GM12878 (cell line): Measurements from ENCODE around the gene DIABLO. TPM values are rescaled to one million over a fixed set of nuclear protein-coding genes. Genes with fewer than 3 reads are reported as not detected.

ENCODE experiments used
- ATAC-seq: fragments of 200-7000 bp; cut with Tn5 transposase; 3 replicates; pipeline ENCODE4 v1.9.1; 2020; ENCODE audit warnings: mild to moderate bottlenecking, moderate library complexity
- BruUV-seq: library from RNA; stranded (reverse); fragments of 400-500 nt; replicated peaks from 2 replicates; lab custom pipeline; 2021; lab: Mats Ljungman, UMichigan
- CTCF ChIA-PET: fragments of 300-600 bp; sonication (Branson Sonifier 250); formaldehyde crosslinking; extraction: SDS; loops from one replicate; lab custom pipeline; 2021; ENCODE audit warnings: inconsistent platforms; lab: Yijun Ruan, JAX
- POLR2A ChIA-PET: fragments of 350-600 bp; formaldehyde crosslinking; extraction: SDS; loops from one replicate; lab custom pipeline; 2021; ENCODE audit warnings: inconsistent platforms; lab: Charles Lee
- RAD21 ChIA-PET: fragments of 300-600 bp; sonication (Branson Sonifier 250); formaldehyde crosslinking; loops from one replicate; lab custom pipeline; 2023; ENCODE audit warnings: antibody characterized with exemption; ENCODE audit not compliant: unreplicated experiment; lab: Charles Lee
- SMC1A ChIA-PET: fragments of 300-600 bp; sonication (Branson Sonifier 250); formaldehyde crosslinking; loops from one replicate; lab custom pipeline; 2023; ENCODE audit not compliant: unreplicated experiment, uncharacterized antibody; lab: Charles Lee
- DNase-seq: peaks from one replicate; pipeline ENCODE4 v3.0.0-alpha.2; 2011; ENCODE audit warnings: low read depth, low spot score
- FAIRE-seq: peaks from 3 replicates; lab custom pipeline; 2011; peaks lifted over from hg19 to GRCh38; lab: Jason Lieb, UNC
- H2AFZ ChIP-seq: 2 replicates; pipeline ENCODE4 v1.6.0; 2011; ENCODE audit warnings: low read depth, low read length, control low read depth; ENCODE audit not compliant: control insufficient read depth
- H3K27ac ChIP-seq: 2 replicates; pipeline ENCODE4 v1.5.1; 2011; ENCODE audit warnings: control low read depth; ENCODE audit not compliant: control insufficient read depth, insufficient read depth
- H3K27me3 ChIP-seq, 2 experiments: replicated peaks in 1 of 2; 2 replicates each; pipeline versions ENCODE4 v1.6.0 to v1.6.1; 2011; ENCODE audit warnings: low read length in 1 of 2; ENCODE audit not compliant: control insufficient read depth in 2 of 2, insufficient read depth in 2 of 2
- H3K36me3 ChIP-seq, 2 experiments: 2 replicates each; pipeline ENCODE4 v1.5.1; 2011; ENCODE audit warnings: low read length in 1 of 2; ENCODE audit not compliant: control insufficient read depth in 2 of 2, insufficient read depth in 2 of 2
- H3K4me1 ChIP-seq: 2 replicates; pipeline ENCODE4 v1.6.1; 2011; ENCODE audit warnings: mild to moderate bottlenecking, low read length, moderate library complexity, mixed read lengths; ENCODE audit not compliant: control insufficient read depth, insufficient read depth
- H3K4me2 ChIP-seq: 2 replicates; pipeline ENCODE4 v1.6.0; 2011; ENCODE audit warnings: control low read depth; ENCODE audit not compliant: control insufficient read depth, insufficient read depth
- H3K4me3 ChIP-seq: fragments of 200-600 bp; sonication (generic); 2 replicates; pipeline ENCODE4 v1.5.1; 2016
- H3K79me2 ChIP-seq: 2 replicates; pipeline ENCODE4 v1.6.0; 2011; ENCODE audit warnings: low read length; ENCODE audit not compliant: control insufficient read depth, insufficient read depth
- H3K9ac ChIP-seq: 2 replicates; pipeline ENCODE4 v1.8.0; 2011; ENCODE audit warnings: low read length, control low read depth, mixed read lengths; ENCODE audit not compliant: control insufficient read depth, insufficient read depth
- H3K9me3 ChIP-seq: replicated peaks from 3 replicates; pipeline ENCODE4 v1.5.1; 2011; ENCODE audit warnings: mild to moderate bottlenecking, low read length; ENCODE audit not compliant: control insufficient read depth, insufficient read depth
- H4K20me1 ChIP-seq: 2 replicates; pipeline ENCODE4 v1.6.0; 2011; ENCODE audit not compliant: control insufficient read depth, insufficient read depth
- CTCF ChIP-seq, 3 experiments: IDR thresholded peaks in 2 of 3; conservative IDR thresholded peaks in 1 of 3; 2 replicates each; pipeline ENCODE4 v1.5.1; 2011; ENCODE audit warnings: low read depth in 3 of 3, low read length in 3 of 3, mild to moderate bottlenecking in 3 of 3, control low read depth in 2 of 3, moderate library complexity in 2 of 3, inconsistent platforms in 1 of 3, mixed read lengths in 1 of 3; ENCODE audit not compliant: control insufficient read depth in 2 of 3, insufficient read depth in 1 of 3; ENCODE audit errors: extremely low read depth in 1 of 3
- E2F8 ChIP-seq: fragments of 450-650 bp; IDR thresholded peaks from 2 replicates; pipeline ENCODE4 v1.6.1; 2018; ENCODE audit warnings: mild to moderate bottlenecking, low read depth, moderate library complexity; ENCODE audit not compliant: partially characterized antibody
- EP300 ChIP-seq, 2 experiments: fragments of 150-350 bp in 1 of 2; IDR thresholded peaks; 2 replicates each; pipeline ENCODE4 v1.6.1; 2011 to 2012; ENCODE audit warnings: low read depth in 2 of 2, low read length in 2 of 2, borderline replicate concordance in 1 of 2, improper control_type of control experiment in 1 of 2, inconsistent platforms in 1 of 2; ENCODE audit not compliant: control insufficient read depth in 1 of 2
- FOXM1 ChIP-seq: IDR thresholded peaks from 2 replicates; pipeline ENCODE4 v1.6.1; 2012; ENCODE audit warnings: low read depth, mild to moderate bottlenecking, inconsistent platforms, low read length, moderate library complexity
- HDGF ChIP-seq: fragments of 450-650 bp; IDR thresholded peaks from 2 replicates; pipeline ENCODE4 v1.6.1; 2016; ENCODE audit warnings: antibody characterized with exemption
- MEF2A ChIP-seq: IDR thresholded peaks from 2 replicates; pipeline ENCODE4 v1.6.1; 2011; ENCODE audit warnings: low read depth, mild to moderate bottlenecking, low read length, moderate library complexity; ENCODE audit not compliant: insufficient read depth
- NRF1 ChIP-seq: conservative IDR thresholded peaks from 2 replicates; pipeline ENCODE4 v1.6.1; 2011; ENCODE audit warnings: mild to moderate bottlenecking, low read depth, low read length, improper control_type of control experiment
- RUNX3 ChIP-seq: IDR thresholded peaks from 2 replicates; pipeline ENCODE4 v1.6.1; 2012; ENCODE audit warnings: low read length, inconsistent platforms
- SIN3A ChIP-seq: IDR thresholded peaks from 2 replicates; pipeline ENCODE4 v1.6.1; 2012; ENCODE audit warnings: low read depth, low read length, improper control_type of control experiment
- WGBS: methylation state at CpG from one replicate; pipeline ENCODE4 v1.1.6; 2016; ENCODE audit warnings: low lambda C conversion rate; ENCODE audit not compliant: insufficient replicate concordance, insufficient coverage; ENCODE audit errors: missing lambda C conversion rate; 5-methylcytosine and 5-hydroxymethylcytosine counted together
- in situ Hi-C: fragments of 300-500 bp; cut with MboI; formaldehyde crosslinking; loops from 9 replicates; pipeline ENCODE4 v1.14.3; 2018; ENCODE audit warnings: mixed read lengths
- intact Hi-C: fragments of 100-400 bp; cut with micrococcal nuclease; formaldehyde crosslinking; loops from one replicate; pipeline ENCODE4 v1.14.2; 2022; ENCODE audit not compliant: unreplicated experiment
- polyA plus RNA-seq, 11 experiments: library from polyadenylated mRNA; depleted of rRNA in 4 of 11; unstranded in 6 of 11; stranded (reverse) in 5 of 11; fragments of >200 nt; fragmentation: Nextera tagmentation in 4 of 11; fragmentation: Illumina TruSeq in 1 of 11; extraction: Ambion mirVana in 4 of 11; extraction: Trizol in 1 of 11; gene quantifications; 1 replicate in 1 of 11; 2 replicates in 10 of 11; pipeline versions ENCODE4 v1.2.1 to v1.2.3, GENCODE V29; 2011 to 2016; ENCODE audit warnings: inconsistent platforms in 2 of 11, missing spikeins in 2 of 11, low read depth in 1 of 11
- total RNA-seq, 4 experiments: library from RNA; depleted of rRNA in 3 of 4; stranded (reverse); fragments of >200 nt in 3 of 4; fragmentation: Illumina TruSeq in 1 of 4; extraction: Trizol in 1 of 4; gene quantifications; 2 replicates each; pipeline versions ENCODE4 v1.2.1 to v1.2.3, GENCODE V29; 2013 to 2021
- TF ChIP-seq, protein P1 (sequence below): IDR thresholded peaks from 2 replicates; pipeline ENCODE4 v1.6.1; 2012; ENCODE audit warnings: low read depth, low read length, improper control_type of control experiment

Gene DIABLO
- total and polyA plus RNA-seq, 10 of the 15 experiments (the other 5 are each of a cell fraction or from before 2014, with no cell fraction given) = 18.3 to 69.9 (median 46.2) TPM

GRCh38 chr12:122161682-122162081, 64.2 kb downstream of the DIABLO start:
- Histone ChIP-seq H4K20me1 (no peaks in the 10 kb centered on the region), H2AFZ (no peak overlapping the region), H3K4me3 (no peak overlapping the region), H3K27ac (no peak overlapping the region), H3K9me3 (no peaks in the 10 kb centered on the region)
- WGBS = 38% methylated on average over 6 of the region's 8 CpGs
- ChIA-PET RAD21 (interaction anchor here (0.6 kb wide), 1 partner anchor 778 kb away, joined by 3 read pairs; no protein-coding TSS in a partner anchor), CTCF (no interaction called here)
- intact Hi-C loops = no loop called here
- no TSS peak for BruUV-seq
- in situ Hi-C loops = no loop called here
- DNase-seq = no peak
- TF ChIP-seq NRF1 (no peak), RUNX3 (peak; percentile 77)
- TF ChIP-seq, all 136 proteins: peak for 1
- H3K27me3 ChIP-seq = no peaks in the 10 kb centered on the region
- no peaks in the 10 kb centered on the region for H3K79me2 ChIP-seq
- ChIA-PET SMC1A (no interaction called here), POLR2A (no interaction called here)
- no peaks in the 10 kb centered on the region for H3K36me3 ChIP-seq
- no peak overlapping the region for H3K9ac ChIP-seq
- ATAC-seq (no peak), FAIRE-seq (no peak)
- H3K4me1 ChIP-seq = peaks cover 23% of the 10 kb centered on the region
- no peak overlapping the region for H3K4me2 ChIP-seq

DNA sequence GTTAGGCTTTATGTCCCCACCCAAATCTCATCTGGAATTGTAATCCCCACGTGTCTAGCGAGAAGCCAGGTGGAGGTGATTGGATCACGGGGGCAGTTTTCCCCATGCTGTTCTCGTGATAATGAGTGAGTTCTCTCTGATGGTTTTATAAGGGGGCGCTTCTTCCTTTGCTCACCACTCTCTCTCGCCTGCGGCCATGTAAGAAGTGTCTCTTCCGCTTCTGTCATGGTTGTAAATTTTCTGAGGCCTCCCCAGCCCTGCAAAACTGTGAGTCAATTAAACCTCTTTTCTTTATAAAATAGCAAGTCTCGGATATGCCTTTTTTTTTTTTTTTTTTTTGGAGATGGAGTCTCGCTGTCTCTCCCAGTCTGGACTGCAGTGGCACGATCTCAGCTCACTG, 65.1 kb downstream of the DIABLO start:
- no peak for ATAC-seq
- no peak for FAIRE-seq
- no peak for DNase-seq
- H3K4me2 ChIP-seq = no peak overlapping the region
- WGBS = 77% methylated on average over 10 of the region's 11 CpGs
- H3K4me1 ChIP-seq = peaks cover 14% of the 10 kb centered on the region
- H3K79me2 ChIP-seq = no peaks in the 10 kb centered on the region
- H3K4me3 ChIP-seq = no peak overlapping the region
- in situ Hi-C loops (no loop called here), intact Hi-C loops (no loop called here)
- H3K9ac ChIP-seq = no peak overlapping the region
- no peaks in the 10 kb centered on the region for H3K9me3 ChIP-seq
- no peaks in the 10 kb centered on the region for H3K36me3 ChIP-seq
- ChIA-PET RAD21 (interaction anchor here (0.6 to 0.7 kb wide), 2 partner anchors 64 to 777 kb away, joined by 3 to 4 read pairs; no protein-coding TSS in a partner anchor), POLR2A (no interaction called here), CTCF (no interaction called here), SMC1A (no interaction called here)
- TF ChIP-seq, protein P1, sequence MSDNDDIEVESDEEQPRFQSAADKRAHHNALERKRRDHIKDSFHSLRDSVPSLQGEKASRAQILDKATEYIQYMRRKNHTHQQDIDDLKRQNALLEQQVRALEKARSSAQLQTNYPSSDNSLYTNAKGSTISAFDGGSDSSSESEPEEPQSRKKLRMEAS = no peak
- TF ChIP-seq E2F8 (no peak), EP300 (IDR thresholded peaks at IDR 0.05; ENCODE audit: borderline replicate concordance in 1 of 2, control insufficient read depth in 1 of 2, low read depth in 2 of 2, low read length in 2 of 2) (no peak), SIN3A (no peak), CTCF (IDR thresholded peaks at IDR 0.05 in 2 of 3, conservative IDR thresholded peaks at IDR 0.05 in 1 of 3; ENCODE audit: control insufficient read depth in 2 of 3, extremely low read depth in 1 of 3, insufficient read depth in 1 of 3, low read depth in 3 of 3, low read length in 3 of 3) (no peak), HDGF (no peak), FOXM1 (no peak), MEF2A (no peak)
- no TSS peak for BruUV-seq
- H3K27me3 ChIP-seq = no peaks in the 10 kb centered on the region
- no peaks in the 10 kb centered on the region for H4K20me1 ChIP-seq
- no peak overlapping the region for H3K27ac ChIP-seq
- no peak overlapping the region for H2AFZ ChIP-seq
